ENCODE results near the gene SPEN. TPM values are rescaled to one million over a fixed set of nuclear protein-coding genes. Genes with fewer than 3 reads are reported as not detected.

SPEN gene
- total and polyA plus RNA-seq, 9 of the 15 experiments (the other 6 are each of a cell fraction or from before 2014, with no cell fraction given) = 5.7 to 87.5 (median 27.2) TPM

GRCh38 chr1:15949453-15950245 is 102.1 kb downstream of the SPEN start (continued):
- TF ChIP-seq, protein P1, sequence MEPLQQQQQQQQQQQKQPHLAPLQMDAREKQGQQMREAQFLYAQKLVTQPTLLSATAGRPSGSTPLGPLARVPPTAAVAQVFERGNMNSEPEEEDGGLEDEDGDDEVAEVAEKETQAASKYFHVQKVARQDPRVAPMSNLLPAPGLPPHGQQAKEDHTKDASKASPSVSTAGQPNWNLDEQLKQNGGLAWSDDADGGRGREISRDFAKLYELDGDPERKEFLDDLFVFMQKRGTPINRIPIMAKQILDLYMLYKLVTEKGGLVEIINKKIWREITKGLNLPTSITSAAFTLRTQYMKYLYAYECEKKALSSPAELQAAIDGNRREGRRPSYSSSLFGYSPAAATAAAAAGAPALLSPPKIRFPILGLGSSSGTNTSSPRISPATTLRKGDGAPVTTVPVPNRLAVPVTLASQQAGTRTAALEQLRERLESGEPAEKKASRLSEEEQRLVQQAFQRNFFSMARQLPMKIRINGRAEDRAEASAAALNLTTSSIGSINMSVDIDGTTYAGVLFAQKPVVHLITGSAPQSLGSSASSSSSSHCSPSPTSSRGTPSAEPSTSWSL (CRISPR knock-in tag; IDR thresholded peaks at IDR 0.05; ENCODE audit: borderline replicate concordance) = no peak
- no peak for TF ChIP-seq HIVEP1 (CRISPR knock-in tag; IDR thresholded peaks at IDR 0.05)
- TF ChIP-seq FIP1L1 (IDR thresholded peaks at IDR 0.05; ENCODE audit: low read depth, low read length, poor library complexity, severe bottlenecking) = peak; percentile 14
- no peak for TF ChIP-seq SNAPC5 (CRISPR knock-in tag; IDR thresholded peaks at IDR 0.05)
- no peak for TF ChIP-seq SIN3B (IDR thresholded peaks at IDR 0.05; ENCODE audit: low read depth)
- no peak for TF ChIP-seq MED1 (CRISPR knock-in tag; IDR thresholded peaks at IDR 0.05; ENCODE audit: borderline replicate concordance)
- no peak for TF ChIP-seq MCM7 (IDR thresholded peaks at IDR 0.05)
- TF ChIP-seq CBFA2T2 (conservative IDR thresholded peaks at IDR 0.05) = peak; percentile 62
- no peak for TF ChIP-seq CHAMP1 (IDR thresholded peaks at IDR 0.05)
- no peak for TF ChIP-seq HES1 (IDR thresholded peaks at IDR 0.05; ENCODE audit: low read depth)
- TF ChIP-seq PHF21A (IDR thresholded peaks at IDR 0.05; ENCODE audit: borderline replicate concordance, low read depth) = peak; percentile 90; the same call in 1 of the 2 replicates
- TF ChIP-seq ZFP36 (IDR thresholded peaks at IDR 0.05; ENCODE audit: low read depth, low read length, partially characterized antibody) = no peak
- TF ChIP-seq ZNF668 (CRISPR knock-in tag; IDR thresholded peaks at IDR 0.05) = no peak
- peak; percentile 48 for TF ChIP-seq CXXC5 (CRISPR knock-in tag; IDR thresholded peaks at IDR 0.05)
- no peak for TF ChIP-seq THAP7 (CRISPR knock-in tag; IDR thresholded peaks at IDR 0.05)
- TF ChIP-seq EP300 (IDR thresholded peaks at IDR 0.05; ENCODE audit: low read length) = peak; percentile 45; the same call in 1 of the 2 replicates
- no peak for TF ChIP-seq SETDB1 (IDR thresholded peaks at IDR 0.05; ENCODE audit: low read length)
- TF ChIP-seq ZNF695 (CRISPR knock-in tag; IDR thresholded peaks at IDR 0.05) = no peak
- TF ChIP-seq ZNF134 (CRISPR knock-in tag; conservative IDR thresholded peaks at IDR 0.05) = no peak
- no peak for TF ChIP-seq XRCC4 (IDR thresholded peaks at IDR 0.05; ENCODE audit: extremely low read depth, insufficient read depth, insufficient read length)
- no peak for TF ChIP-seq MECOM (CRISPR knock-in tag; IDR thresholded peaks at IDR 0.05)
- no peak for TF ChIP-seq HMG20B (CRISPR knock-in tag; IDR thresholded peaks at IDR 0.05)
- TF ChIP-seq ELF2 (CRISPR knock-in tag; IDR thresholded peaks at IDR 0.05) = no peak
- no peak for TF ChIP-seq FOXA1 (IDR thresholded peaks at IDR 0.05; ENCODE audit: borderline replicate concordance)
- peak; percentile 74 for TF ChIP-seq RBFOX2 (IDR thresholded peaks at IDR 0.05; ENCODE audit: low read depth, low read length)

All from K562 (cell line).